CD4-positive, alpha-beta T cell treated with Interleukin-1 beta for 1 hour (primary cell): Measurements from ENCODE around the gene IRF6.
"Not testable (repeated sequence)": the region's sequence is repeated elsewhere in the genome, so short reads cannot be mapped to it uniquely, and the experiment has no call there.

Experiments
- DNase-seq, 2 donors: peaks; one replicate each; pipeline ENCODE4 v3.0.0-alpha.2; 2020 to 2022

IRF6 gene

GRCh38 chr1:209822706-209823105 lies 16.8 kb upstream of the IRF6 start:
- DNase-seq, result no peak

- no peak for DNase-seq
These were observed 15.0 kb upstream of the IRF6 start for GRCh38 chr1:209820986-209821385.

GRCh38 chr1:209819058-209819457 lies 13.1 kb upstream of the IRF6 start:
- DNase-seq, result no peak

DNA sequence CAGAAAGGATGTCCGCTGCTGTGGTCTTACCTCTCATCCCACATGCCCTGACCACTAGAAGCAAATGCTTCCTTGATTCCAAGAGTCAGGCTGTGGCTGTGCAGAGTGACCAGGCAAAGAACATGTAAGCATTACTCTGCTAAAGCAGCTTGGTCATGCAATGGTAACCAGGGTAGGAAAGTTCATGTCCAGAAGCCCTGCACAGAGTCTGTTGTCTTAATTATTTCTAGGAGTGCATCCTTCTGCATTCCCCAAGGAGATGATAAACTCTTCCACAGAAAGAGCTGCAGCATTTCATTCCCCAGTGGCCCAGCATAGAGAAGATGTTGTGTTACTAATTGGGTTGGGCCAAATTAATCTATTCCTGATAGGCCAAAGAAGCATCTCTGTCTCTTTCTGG lies 11.7 kb upstream of the IRF6 start:
- no peak for DNase-seq

GRCh38 chr1:209816923-209817322 lies 11.0 kb upstream of the IRF6 start:
- no peak for DNase-seq

GRCh38 chr1:209815931-209816341 lies 10.0 kb upstream of the IRF6 start:
- DNase-seq, result no peak

GRCh38 chr1:209815490-209815889 lies 9.5 kb upstream of the IRF6 start:
- peak in 1 of 2 donors; percentile 4 for DNase-seq

- DNase-seq, result no peak
These were observed 8.0 kb upstream of the IRF6 start for GRCh38 chr1:209813902-209814301.

GRCh38 chr1:209810783-209811182 lies 4.8 kb upstream of the IRF6 start:
- DNase-seq, result no peak

- no peak for DNase-seq
These were observed 3.7 kb upstream of the IRF6 start for GRCh38 chr1:209809611-209810010.

GRCh38 chr1:209808059-209808581 lies 2.2 kb upstream of the IRF6 start:
- no peak for DNase-seq

DNA sequence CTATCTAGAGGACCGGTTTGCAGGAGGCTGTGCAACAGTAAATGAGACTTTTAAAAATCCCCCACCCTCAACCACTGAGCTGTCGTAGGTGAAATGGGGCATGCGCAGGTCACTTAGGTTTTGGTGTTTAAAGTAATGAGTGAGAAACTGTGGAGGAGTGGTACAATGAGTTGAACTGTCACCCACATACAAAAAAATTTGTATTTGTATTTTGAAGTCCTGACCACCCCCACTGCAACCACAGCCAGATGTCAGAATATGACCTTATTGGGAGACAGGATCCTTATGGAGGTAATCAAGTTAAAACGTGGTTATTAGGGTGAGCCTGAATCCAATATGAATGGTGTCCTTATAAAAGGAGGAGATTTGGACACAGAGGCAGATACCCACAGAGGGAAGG lies 1.6 kb upstream of the IRF6 start:
- DNase-seq, result no peak

DNA sequence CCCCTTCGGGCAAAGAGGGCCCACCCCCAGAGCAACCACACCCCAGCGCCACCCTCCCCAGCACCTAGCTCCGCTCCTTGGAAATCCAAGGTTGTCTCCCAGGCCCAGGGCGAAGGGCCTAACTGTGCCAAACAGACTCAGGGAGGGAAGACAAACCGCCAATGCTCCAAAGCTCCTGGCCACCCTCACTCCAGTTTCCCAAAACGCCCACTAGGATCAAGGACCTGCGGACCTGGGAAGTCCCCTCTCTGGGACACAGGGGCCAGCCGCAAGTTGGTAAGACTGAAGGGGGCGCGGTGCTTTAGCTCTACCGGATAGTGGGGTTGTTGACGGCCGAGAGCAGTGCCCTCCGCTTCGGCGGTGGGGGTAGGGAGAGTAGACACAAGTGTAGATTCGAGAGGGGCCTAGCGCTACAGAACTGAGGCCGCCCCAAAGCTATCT lies 581 bp downstream of the IRF6 start:
- DNase-seq, result no peak

DNA sequence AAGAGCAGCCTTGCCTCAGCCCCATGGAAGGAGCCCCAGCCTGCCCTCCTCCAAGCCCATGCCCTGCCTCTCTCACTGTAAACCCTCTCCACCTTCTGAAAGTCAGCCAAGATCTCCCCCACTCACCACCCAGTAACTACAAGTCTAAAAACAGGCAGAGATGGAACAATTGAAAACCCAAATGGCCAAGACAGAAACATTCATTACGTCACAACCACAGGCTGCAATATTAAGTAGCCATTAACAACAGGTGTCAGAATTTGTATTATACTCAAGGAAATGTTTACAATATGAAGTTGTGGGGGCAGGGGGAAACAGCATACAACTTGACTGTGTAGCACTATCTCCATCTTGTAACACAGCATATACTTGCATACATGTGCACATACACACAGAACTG lies 2.4 kb downstream of the IRF6 start:
- no peak for DNase-seq

- no peak for DNase-seq
These were observed 3.2 kb downstream of the IRF6 start for GRCh38 chr1:209802780-209803152.

DNA sequence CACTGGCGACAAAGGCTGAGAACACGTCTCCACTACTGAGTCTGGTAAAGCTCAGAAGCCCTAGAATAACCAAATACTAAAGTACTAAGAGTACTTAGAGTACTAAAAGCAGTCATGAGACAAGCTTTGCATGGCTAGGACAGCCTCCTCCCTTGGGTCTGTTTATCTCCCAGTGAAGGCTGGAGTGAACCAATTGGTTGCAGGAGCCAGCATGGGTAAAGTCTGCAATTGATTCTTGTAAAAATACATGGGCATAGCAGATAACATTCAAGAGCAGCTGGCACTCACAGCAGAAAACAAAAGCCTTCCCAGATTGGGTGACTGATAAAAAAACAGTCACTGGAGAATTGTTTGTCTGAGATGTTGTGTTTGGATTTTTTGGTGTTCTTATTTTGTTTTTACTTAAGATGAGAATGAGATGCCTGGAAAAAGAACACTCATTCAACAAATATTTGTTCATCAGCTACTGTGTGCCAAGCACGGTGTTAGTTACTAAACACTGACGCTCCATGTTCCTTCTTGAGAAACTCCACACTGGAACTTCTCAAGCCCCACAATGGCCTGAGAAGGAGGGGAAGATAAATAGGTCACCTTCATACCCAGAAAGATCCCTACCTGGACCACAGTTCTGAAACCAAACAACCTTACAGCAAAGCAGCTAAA lies 3.7 kb downstream of the IRF6 start:
- no peak for DNase-seq

GRCh38 chr1:209800984-209801834 lies 4.7 kb downstream of the IRF6 start:
- DNase-seq, result no peak

- no peak for DNase-seq
These were observed 7.8 kb downstream of the IRF6 start for GRCh38 chr1:209797978-209798639.

- DNase-seq, result not testable (repeated sequence)
These were observed 12.2 kb downstream of the IRF6 start for GRCh38 chr1:209793711-209794110.

- no peak for DNase-seq
These were observed 14.0 kb downstream of the IRF6 start for GRCh38 chr1:209791920-209792319.

DNA sequence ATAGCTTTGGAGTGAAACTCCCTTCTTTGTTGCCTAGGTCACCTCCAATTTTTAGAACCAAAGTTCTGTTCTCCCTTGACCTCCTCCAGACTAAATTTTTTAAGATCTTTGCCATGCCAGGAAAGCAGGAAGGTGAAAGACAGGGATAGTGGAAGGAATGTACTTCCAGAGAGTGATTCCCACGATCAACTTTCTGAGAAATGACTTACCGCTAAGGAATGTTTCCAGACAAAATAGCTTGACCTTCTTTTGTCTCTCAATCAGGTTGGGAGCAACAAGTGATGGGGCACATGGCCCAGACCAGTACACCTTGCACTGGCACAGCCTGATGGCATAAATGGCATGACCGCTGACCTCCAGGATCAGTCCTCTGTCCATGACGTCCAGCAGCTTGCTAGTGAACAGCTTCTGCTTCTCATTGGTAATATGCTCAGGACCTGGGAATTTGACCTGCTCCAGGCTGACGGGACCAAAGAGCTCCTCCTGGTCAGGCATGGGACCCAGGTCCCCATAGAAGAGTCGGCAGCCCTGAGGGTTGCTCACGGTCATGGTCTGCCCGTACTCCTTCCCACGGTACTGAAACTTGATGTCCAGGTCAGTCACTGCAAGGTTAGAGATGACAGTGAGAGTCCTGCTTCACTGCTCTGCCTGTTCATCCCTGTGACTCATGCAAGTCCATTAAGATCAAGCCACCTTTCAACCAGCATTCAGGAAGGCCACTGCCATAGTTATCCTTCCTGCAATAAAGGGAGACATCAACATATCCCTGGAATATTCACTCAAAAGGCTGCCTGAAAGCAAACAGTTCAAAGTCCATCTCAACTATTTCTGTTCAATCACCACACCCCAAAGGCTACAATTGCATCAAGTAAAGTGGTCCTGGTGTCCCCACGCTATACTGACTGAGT lies 15.4 kb downstream of the IRF6 start:
- no peak for DNase-seq

DNA sequence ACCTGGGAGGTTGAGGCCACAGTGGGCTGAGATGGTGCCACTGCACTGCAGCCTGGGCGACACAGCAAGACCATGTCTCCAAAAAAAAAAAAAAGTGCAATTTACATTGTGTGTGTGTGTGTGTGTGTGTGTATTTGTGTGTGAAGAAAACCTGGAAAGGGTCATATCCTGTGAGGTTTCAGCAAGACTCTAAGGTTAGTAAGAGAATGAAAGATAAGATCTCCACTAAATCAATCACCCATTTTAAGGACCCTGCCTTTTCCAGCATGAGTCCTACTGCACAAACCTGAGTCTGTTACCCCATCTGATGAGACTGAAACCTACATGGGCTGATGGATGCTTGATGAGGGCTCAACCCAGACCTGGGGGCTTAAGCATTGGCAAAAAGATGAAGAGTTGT lies 16.7 kb downstream of the IRF6 start:
- DNase-seq, result no peak

- no peak for DNase-seq
These were observed 18.4 kb downstream of the IRF6 start for GRCh38 chr1:209787551-209787950.
